Measurements from ENCODE around the gene TUFT1.

GRCh38 chr1:151577173-151577572 lies 37.1 kb downstream of the TUFT1 start:
- TF ChIP-seq, protein P1, sequence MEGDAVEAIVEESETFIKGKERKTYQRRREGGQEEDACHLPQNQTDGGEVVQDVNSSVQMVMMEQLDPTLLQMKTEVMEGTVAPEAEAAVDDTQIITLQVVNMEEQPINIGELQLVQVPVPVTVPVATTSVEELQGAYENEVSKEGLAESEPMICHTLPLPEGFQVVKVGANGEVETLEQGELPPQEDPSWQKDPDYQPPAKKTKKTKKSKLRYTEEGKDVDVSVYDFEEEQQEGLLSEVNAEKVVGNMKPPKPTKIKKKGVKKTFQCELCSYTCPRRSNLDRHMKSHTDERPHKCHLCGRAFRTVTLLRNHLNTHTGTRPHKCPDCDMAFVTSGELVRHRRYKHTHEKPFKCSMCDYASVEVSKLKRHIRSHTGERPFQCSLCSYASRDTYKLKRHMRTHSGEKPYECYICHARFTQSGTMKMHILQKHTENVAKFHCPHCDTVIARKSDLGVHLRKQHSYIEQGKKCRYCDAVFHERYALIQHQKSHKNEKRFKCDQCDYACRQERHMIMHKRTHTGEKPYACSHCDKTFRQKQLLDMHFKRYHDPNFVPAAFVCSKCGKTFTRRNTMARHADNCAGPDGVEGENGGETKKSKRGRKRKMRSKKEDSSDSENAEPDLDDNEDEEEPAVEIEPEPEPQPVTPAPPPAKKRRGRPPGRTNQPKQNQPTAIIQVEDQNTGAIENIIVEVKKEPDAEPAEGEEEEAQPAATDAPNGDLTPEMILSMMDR (IDR thresholded peaks at IDR 0.05 in 8 of 11, conservative IDR thresholded peaks at IDR 0.05 in 3 of 11), result no peak
- TF ChIP-seq POLR2AphosphoS5 (IDR thresholded peaks at IDR 0.05) (no peak), POLR2A (IDR thresholded peaks at IDR 0.05) (no peak)

Measured in spleen (tissue), 7 donors.